Fibroblast of skin of right quadriceps (primary cell): ENCODE results near the gene MICU1.

ENCODE experiments used
- DNase-seq: peaks from one replicate; pipeline ENCODE4 v3.0.0-alpha.2; 2013

MICU1 gene

GRCh38 chr10:72626444-72626754, 520 bp upstream of the MICU1 start:
- DNase-seq = no peak

GRCh38 chr10:72625276-72625607, 637 bp downstream of the MICU1 start:
- no peak for DNase-seq

GRCh38 chr10:72622271-72622670, 3.6 kb downstream of the MICU1 start:
- no peak for DNase-seq

GRCh38 chr10:72616716-72617115, 9.2 kb downstream of the MICU1 start:
- no peak for DNase-seq

- DNase-seq = peak; percentile 14
Measured at GRCh38 chr10:72615970-72616369, 9.9 kb downstream of the MICU1 start.

GRCh38 chr10:72612203-72612826, 13.6 kb downstream of the MICU1 start:
- peak; percentile 37 for DNase-seq

- DNase-seq = no peak
Measured at GRCh38 chr10:72611783-72612182, 14.1 kb downstream of the MICU1 start.

GRCh38 chr10:72610466-72610865, 15.4 kb downstream of the MICU1 start:
- no peak for DNase-seq

GRCh38 chr10:72605122-72605521, 20.8 kb downstream of the MICU1 start:
- peak; percentile 66 for DNase-seq

GRCh38 chr10:72601144-72601543, 24.7 kb downstream of the MICU1 start:
- DNase-seq = no peak

- no peak for DNase-seq
Measured at GRCh38 chr10:72598769-72599701, 26.8 kb downstream of the MICU1 start.

- peak; percentile 48 for DNase-seq
Measured at GRCh38 chr10:72597897-72598296, 28.0 kb downstream of the MICU1 start.

GRCh38 chr10:72595436-72595835, 30.4 kb downstream of the MICU1 start:
- DNase-seq = no peak

- DNase-seq = no peak
Measured at GRCh38 chr10:72593963-72594362, 31.9 kb downstream of the MICU1 start.

GRCh38 chr10:72588266-72588665, 37.6 kb downstream of the MICU1 start:
- DNase-seq = no peak

- DNase-seq = no peak
Measured at GRCh38 chr10:72587568-72587967, 38.3 kb downstream of the MICU1 start.

- DNase-seq = no peak
Measured at GRCh38 chr10:72574636-72575035, 51.2 kb downstream of the MICU1 start.

- DNase-seq = no peak
Measured at GRCh38 chr10:72573079-72573478, 52.8 kb downstream of the MICU1 start.

- DNase-seq = peak; percentile 10
Measured at GRCh38 chr10:72567889-72568640, 57.8 kb downstream of the MICU1 start.

GRCh38 chr10:72567421-72567820, 58.5 kb downstream of the MICU1 start:
- peak; percentile 9 for DNase-seq

GRCh38 chr10:72564596-72564995, 61.3 kb downstream of the MICU1 start:
- peak; percentile 59 for DNase-seq

GRCh38 chr10:72563327-72563932, 62.4 kb downstream of the MICU1 start:
- DNase-seq = no peak

GRCh38 chr10:72561745-72562166, 64.1 kb downstream of the MICU1 start:
- no peak for DNase-seq
